D721Med (cell line): ENCODE data around the gene CD2BP2.

Experiments used
- DNase-seq: peaks from one replicate; pipeline ENCODE4 v3.0.0; 2011; ENCODE audit warnings: low spot score; ENCODE audit not compliant: insufficient read length
- FAIRE-seq: peaks from 2 replicates; lab custom pipeline; 2011; peaks lifted over from hg19 to GRCh38; lab: Jason Lieb, UNC
- CTCF ChIP-seq: IDR thresholded peaks from 2 replicates; pipeline ENCODE4 v1.5.1; 2012; ENCODE audit warnings: mild to moderate bottlenecking, control low read depth; ENCODE audit not compliant: insufficient read depth; ENCODE audit errors: missing control alignments

The CD2BP2 gene

GRCh38 chr16:30352488-30353401 is 2.4 kb downstream of the CD2BP2 start:
- FAIRE-seq, result no peak
- TF ChIP-seq CTCF, result no peak
- no peak for DNase-seq

GRCh38 chr16:30351586-30352419 is 3.3 kb downstream of the CD2BP2 start:
- no peak for DNase-seq
- no peak for TF ChIP-seq CTCF
- no peak for FAIRE-seq

- no peak for TF ChIP-seq CTCF
- FAIRE-seq, result no peak
- DNase-seq, result no peak
Observed at GRCh38 chr16:30351001-30351441, 4.1 kb downstream of the CD2BP2 start.

- no peak for FAIRE-seq
- TF ChIP-seq CTCF, result no peak
- DNase-seq, result no peak
Observed at GRCh38 chr16:30350134-30350871, 4.8 kb downstream of the CD2BP2 start.

GRCh38 chr16:30349675-30350074 is 5.4 kb downstream of the CD2BP2 start:
- DNase-seq, result no peak
- FAIRE-seq, result no peak
- TF ChIP-seq CTCF, result no peak

GRCh38 chr16:30348929-30349328 is 6.2 kb downstream of the CD2BP2 start:
- FAIRE-seq, result no peak
- DNase-seq, result no peak
- no peak for TF ChIP-seq CTCF
